ENCODE measurements around the gene DCT.

DNA sequence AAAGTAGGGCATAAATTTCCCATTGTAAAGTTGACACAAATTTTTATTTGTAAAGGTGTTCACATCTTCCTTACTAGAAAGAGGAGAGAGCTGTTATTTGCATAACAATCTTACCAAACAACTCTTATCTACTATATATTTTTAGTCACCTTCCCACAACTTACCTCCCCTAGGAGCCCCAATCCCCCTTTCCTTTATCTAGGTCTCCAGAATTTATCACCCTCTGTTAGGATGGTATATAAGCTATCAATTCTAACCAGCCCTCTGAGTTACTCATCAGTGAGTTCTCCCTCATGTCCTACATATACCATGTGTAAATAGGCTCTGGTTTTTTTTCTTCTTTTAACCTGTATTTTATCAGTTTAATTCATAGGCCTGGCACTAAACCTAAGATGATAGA lies 62.2 kb downstream of the DCT start:
- TF ChIP-seq EZH2 (IDR thresholded peaks at IDR 0.05; ENCODE audit: low read length, missing control alignments), result no peak
- TF ChIP-seq, protein P1, sequence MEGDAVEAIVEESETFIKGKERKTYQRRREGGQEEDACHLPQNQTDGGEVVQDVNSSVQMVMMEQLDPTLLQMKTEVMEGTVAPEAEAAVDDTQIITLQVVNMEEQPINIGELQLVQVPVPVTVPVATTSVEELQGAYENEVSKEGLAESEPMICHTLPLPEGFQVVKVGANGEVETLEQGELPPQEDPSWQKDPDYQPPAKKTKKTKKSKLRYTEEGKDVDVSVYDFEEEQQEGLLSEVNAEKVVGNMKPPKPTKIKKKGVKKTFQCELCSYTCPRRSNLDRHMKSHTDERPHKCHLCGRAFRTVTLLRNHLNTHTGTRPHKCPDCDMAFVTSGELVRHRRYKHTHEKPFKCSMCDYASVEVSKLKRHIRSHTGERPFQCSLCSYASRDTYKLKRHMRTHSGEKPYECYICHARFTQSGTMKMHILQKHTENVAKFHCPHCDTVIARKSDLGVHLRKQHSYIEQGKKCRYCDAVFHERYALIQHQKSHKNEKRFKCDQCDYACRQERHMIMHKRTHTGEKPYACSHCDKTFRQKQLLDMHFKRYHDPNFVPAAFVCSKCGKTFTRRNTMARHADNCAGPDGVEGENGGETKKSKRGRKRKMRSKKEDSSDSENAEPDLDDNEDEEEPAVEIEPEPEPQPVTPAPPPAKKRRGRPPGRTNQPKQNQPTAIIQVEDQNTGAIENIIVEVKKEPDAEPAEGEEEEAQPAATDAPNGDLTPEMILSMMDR (conservative IDR thresholded peaks at IDR 0.05 in 1 of 2, IDR thresholded peaks at IDR 0.05 in 1 of 2; ENCODE audit: low read depth in 1 of 2, low read length in 2 of 2), result no peak
